Right cardiac atrium (tissue), 5 donors: ENCODE results near the gene DESI1. TPM values are rescaled to one million over a fixed set of nuclear protein-coding genes. Genes with fewer than 3 reads are reported as not detected.
"Not testable (repeated sequence)": the region's sequence is repeated elsewhere in the genome, so short reads cannot be mapped to it uniquely, and the experiment has no call there.

Experiments
- ATAC-seq, 2 donors: fragments of 200-7000 bp; cut with Tn5 transposase; one replicate each; pipeline versions ENCODE4 v1.8.0 to v1.9.1; 2020; ENCODE audit warnings: moderate library complexity in 2 of 2, mild to moderate bottlenecking in 1 of 2
- DNase-seq, 3 donors: peaks; one replicate each; pipeline ENCODE4 v3.0.0-alpha.2; 2020
- H3K27ac ChIP-seq: one replicate; pipeline ENCODE4 v1.5.1; 2013; ENCODE audit warnings: mild to moderate bottlenecking, low read length, control low read depth, moderate library complexity
- H3K27me3 ChIP-seq: one replicate; pipeline ENCODE4 v1.6.1; 2013; ENCODE audit not compliant: control insufficient read depth, insufficient read depth
- H3K4me1 ChIP-seq: one replicate; pipeline ENCODE4 v1.6.1; 2013; ENCODE audit warnings: low read length; ENCODE audit not compliant: control insufficient read depth, insufficient read depth
- H3K4me3 ChIP-seq: one replicate; pipeline ENCODE4 v1.5.1; 2013; ENCODE audit warnings: low read length, control low read depth
- H3K9me3 ChIP-seq: one replicate; pipeline ENCODE4 v1.6.1; 2013; ENCODE audit warnings: low read length; ENCODE audit not compliant: control insufficient read depth
- WGBS: extraction: QIAGEN DNeasy Blood & Tissue Kit; methylation state at CpG from one replicate; pipeline ENCODE4 v1.1.7; 2013; 5-methylcytosine and 5-hydroxymethylcytosine counted together
- intact Hi-C, 4 donors: fragments of 100-400 bp; cut with DNase I; formaldehyde crosslinking; loops; one replicate each; pipeline versions ENCODE4 v1.11.0 to v1.14.0; 2022 to 2023
- polyA plus RNA-seq: library from polyadenylated mRNA; stranded (reverse); fragments of 200-250 nt; gene quantifications from one replicate; pipeline ENCODE4 v1.2.3, GENCODE V29; 2013
- total RNA-seq, 4 donors: library from RNA; stranded (reverse); fragmentation: NEBNext Ultra II Directional; extraction: Animal tissue kit (Norgen Biotek cat#: 25700); gene quantifications; one replicate each; pipeline ENCODE4 v1.2.1, GENCODE V29; 2021
- donor health status: healthy with polysubstance abuse.
- donor health status: DM: no; HTN: yes; CAD: no.
- donor health status: DM: no; HTN: no; CAD: no.
- donor health status: DM: no; HTN: yes; CAD: no; lungs with severe emphysema.
- donor health status: DM: yes; HTN: yes; CAD: no.

DESI1 gene
- total and polyA plus RNA-seq, 5 donors: 56.5 to 90.7 (median 86.4) TPM

- no peaks in the 10 kb centered on the region for H3K27me3 ChIP-seq
- no peaks in the 10 kb centered on the region for H3K9me3 ChIP-seq
- no peaks in the 10 kb centered on the region for H3K4me1 ChIP-seq
- H3K27ac ChIP-seq: no peak overlapping the region
- DNase-seq (peak in 1 of 3 donors; percentile 8), ATAC-seq (no peak)
- no peak overlapping the region for H3K4me3 ChIP-seq
- intact Hi-C loops: no loop called here
- 94% methylated on average over 6 of the region's 6 CpGs for WGBS
These were observed 36.0 kb downstream of the DESI1 start for GRCh38 chr22:41584881-41585280.

GRCh38 chr22:41582694-41583093 lies 38.1 kb downstream of the DESI1 start:
- H3K9me3 ChIP-seq: no peaks in the 10 kb centered on the region
- intact Hi-C loops: no loop called here
- WGBS: 58% methylated on average over 8 of the region's 8 CpGs
- H3K4me3 ChIP-seq: no peak overlapping the region
- H3K27me3 ChIP-seq: no peaks in the 10 kb centered on the region
- DNase-seq (peak in 1 of 3 donors; percentile 38), ATAC-seq (no peak)
- H3K27ac ChIP-seq: no peak overlapping the region
- H3K4me1 ChIP-seq: peaks cover 2% of the 10 kb centered on the region

- 83% methylated on average over 6 of the region's 6 CpGs for WGBS
- no peak for DNase-seq
- intact Hi-C loops: no loop called here
- Histone ChIP-seq H3K9me3 (no peaks in the 10 kb centered on the region), H3K4me1 (peaks cover 2% of the 10 kb centered on the region), H3K27ac (no peak overlapping the region), H3K27me3 (no peaks in the 10 kb centered on the region), H3K4me3 (no peak overlapping the region)
- no peak for ATAC-seq
These were observed 40.9 kb downstream of the DESI1 start for GRCh38 chr22:41579997-41580355.

GRCh38 chr22:41579297-41579996 lies 41.4 kb downstream of the DESI1 start:
- intact Hi-C loops: no loop called here
- H3K4me3 ChIP-seq: no peak overlapping the region
- WGBS: 90% methylated on average over 12 of the region's 12 CpGs
- no peak overlapping the region for H3K27ac ChIP-seq
- peaks cover 5% of the 10 kb centered on the region for H3K4me1 ChIP-seq
- ATAC-seq: no peak
- no peaks in the 10 kb centered on the region for H3K27me3 ChIP-seq
- DNase-seq: peak in 1 of 3 donors; percentile 45
- H3K9me3 ChIP-seq: no peaks in the 10 kb centered on the region

- H3K4me1 ChIP-seq: peaks cover 5% of the 10 kb centered on the region
- no peaks in the 10 kb centered on the region for H3K27me3 ChIP-seq
- H3K27ac ChIP-seq: no peak overlapping the region
- DNase-seq (no peak), ATAC-seq (no peak)
- WGBS: 89% methylated on average over 9 of the region's 9 CpGs
- H3K9me3 ChIP-seq: no peaks in the 10 kb centered on the region
- intact Hi-C loops: no loop called here
- no peak overlapping the region for H3K4me3 ChIP-seq
These were observed 42.0 kb downstream of the DESI1 start for GRCh38 chr22:41578818-41579217.

- ATAC-seq: no peak
- Histone ChIP-seq H3K4me1 (peaks cover 5% of the 10 kb centered on the region), H3K27ac (no peak overlapping the region), H3K4me3 (no peak overlapping the region), H3K27me3 (no peaks in the 10 kb centered on the region), H3K9me3 (no peaks in the 10 kb centered on the region)
- no peak for DNase-seq
- 83% methylated on average over 8 of the region's 8 CpGs for WGBS
- intact Hi-C loops: no loop called here
These were observed 42.7 kb downstream of the DESI1 start for GRCh38 chr22:41578114-41578513.

GRCh38 chr22:41576877-41577276 lies 44.0 kb downstream of the DESI1 start:
- peak; percentile 32 to 51 for ATAC-seq
- H3K4me1 ChIP-seq: peaks cover 5% of the 10 kb centered on the region
- intact Hi-C loops: no loop called here

GRCh38 chr22:41575533-41575932 lies 45.3 kb downstream of the DESI1 start:
- H3K4me1 ChIP-seq: peaks cover 5% of the 10 kb centered on the region
- H3K4me3 ChIP-seq: no peak overlapping the region
- ATAC-seq (peak in 1 of 2 donors; percentile 5), DNase-seq (peak in 1 of 3 donors; percentile 56)
- H3K9me3 ChIP-seq: no peaks in the 10 kb centered on the region
- no peaks in the 10 kb centered on the region for H3K27me3 ChIP-seq
- intact Hi-C loops: no loop called here
- H3K27ac ChIP-seq: peak overlapping the region; percentile 7
- WGBS: 77% methylated on average over 15 of the region's 15 CpGs

More at GRCh38 chr22:41576877-41577276, 44.0 kb downstream of the DESI1 start:
- DNase-seq: peak; percentile 62 to 86 (median 85)
- H3K27ac ChIP-seq: peak overlapping the region; percentile 21
- H3K9me3 ChIP-seq: no peaks in the 10 kb centered on the region
- no peak overlapping the region for H3K4me3 ChIP-seq
- 48% methylated on average over 9 of the region's 9 CpGs for WGBS
- no peaks in the 10 kb centered on the region for H3K27me3 ChIP-seq

- peak overlapping the region; percentile 16 for H3K27ac ChIP-seq
- intact Hi-C loops: no loop called here
- no peak overlapping the region for H3K4me3 ChIP-seq
- ATAC-seq: peak; percentile 54 to 65
- no peaks in the 10 kb centered on the region for H3K9me3 ChIP-seq
- WGBS: 41% methylated on average over 26 of the region's 26 CpGs
- no peaks in the 10 kb centered on the region for H3K27me3 ChIP-seq
- peak; percentile 90 to 96 (median 96) for DNase-seq
- peaks cover 5% of the 10 kb centered on the region for H3K4me1 ChIP-seq
These were observed 45.9 kb downstream of the DESI1 start for GRCh38 chr22:41574847-41575381.

GRCh38 chr22:41573677-41574076 lies 47.2 kb downstream of the DESI1 start:
- no peaks in the 10 kb centered on the region for H3K9me3 ChIP-seq
- H3K4me3 ChIP-seq: no peak overlapping the region
- ATAC-seq: no peak
- no peak for DNase-seq
- H3K27ac ChIP-seq: no peak overlapping the region
- WGBS: 90% methylated on average over 11 of the region's 11 CpGs
- peaks cover 4% of the 10 kb centered on the region for H3K4me1 ChIP-seq
- intact Hi-C loops: no loop called here
- no peaks in the 10 kb centered on the region for H3K27me3 ChIP-seq

- H3K9me3 ChIP-seq, H3K27ac ChIP-seq, H3K27me3 ChIP-seq, H3K4me3 ChIP-seq, DNase-seq, H3K4me1 ChIP-seq, ATAC-seq, intact Hi-C loops: not testable (repeated sequence)
- WGBS: 99% methylated on average over 3 of the region's 3 CpGs
These were observed 48.5 kb downstream of the DESI1 start for GRCh38 chr22:41572305-41572704.
